CD4-positive, alpha-beta T cell treated with Interleukin-2 at 100 ng/mL for 4 hours (primary cell): Measurements from ENCODE around the gene HTT.

Source experiments
- DNase-seq: peaks from one replicate; pipeline ENCODE4 v3.0.0-alpha.2; 2020; ENCODE audit warnings: low spot score

Gene HTT

GRCh38 chr4:3248811-3249661, 174.6 kb downstream of the HTT start, which contains the start of gene MSANTD1:
MSANTD1 (plus strand) TSS chr4:3249159; CDS start chr4:3249223, 64 bp downstream.
- no peak for DNase-seq

GRCh38 chr4:3249711-3250437, 175.4 kb downstream of the HTT start:
- DNase-seq, result no peak

- DNase-seq, result no peak
Measured at GRCh38 chr4:3250438-3250955, 176.0 kb downstream of the HTT start.

GRCh38 chr4:3250956-3251690, 176.6 kb downstream of the HTT start:
- DNase-seq, result no peak

GRCh38 chr4:3251691-3252479, 177.4 kb downstream of the HTT start:
- no peak for DNase-seq

GRCh38 chr4:3252480-3252828, 178.0 kb downstream of the HTT start:
- no peak for DNase-seq

GRCh38 chr4:3252831-3253641, 178.6 kb downstream of the HTT start:
- DNase-seq, result no peak

- no peak for DNase-seq
Measured at GRCh38 chr4:3253808-3254207, 179.3 kb downstream of the HTT start.

- no peak for DNase-seq
Measured at GRCh38 chr4:3254302-3255131, 180.0 kb downstream of the HTT start.

GRCh38 chr4:3255611-3256186, 181.2 kb downstream of the HTT start:
- no peak for DNase-seq

GRCh38 chr4:3256230-3257102, 182.0 kb downstream of the HTT start:
- no peak for DNase-seq

- DNase-seq, result no peak
Measured at GRCh38 chr4:3257103-3257555, 182.6 kb downstream of the HTT start.

- DNase-seq, result no peak
Measured at GRCh38 chr4:3257556-3258482, 183.3 kb downstream of the HTT start.

GRCh38 chr4:3261411-3262207, 187.1 kb downstream of the HTT start:
- DNase-seq, result no peak

- DNase-seq, result no peak
Measured at GRCh38 chr4:3262208-3263052, 187.9 kb downstream of the HTT start.
